HS-5 (cell line): ENCODE results near the gene IL18RAP.

Experiments
- DNase-seq: peaks from one replicate; pipeline ENCODE4 v3.0.0-alpha.2; 2012; ENCODE audit warnings: low read depth

IL18RAP gene

GRCh38 chr2:102422910-102423309 lies at the start of gene IL18RAP:
IL18RAP (plus strand) TSS chr2:102423160; CDS start chr2:102423278, 118 bp downstream.
- DNase-seq = no peak

- DNase-seq = no peak
Observed at GRCh38 chr2:102376052-102376591, 46.8 kb upstream of the IL18RAP start.

- DNase-seq = no peak
Observed at GRCh38 chr2:102383722-102384121, 39.2 kb upstream of the IL18RAP start.

GRCh38 chr2:102385522-102385921 lies 37.4 kb upstream of the IL18RAP start:
- DNase-seq = no peak

- no peak for DNase-seq
Observed at GRCh38 chr2:102386004-102386403, 37.0 kb upstream of the IL18RAP start.

- DNase-seq = no peak
Observed at GRCh38 chr2:102386867-102387541, 36.0 kb upstream of the IL18RAP start.

GRCh38 chr2:102387763-102388546 lies 35.0 kb upstream of the IL18RAP start:
- DNase-seq = no peak

- DNase-seq = no peak
Observed at GRCh38 chr2:102391565-102391964, 31.4 kb upstream of the IL18RAP start.

GRCh38 chr2:102392096-102392495 lies 30.9 kb upstream of the IL18RAP start:
- DNase-seq = no peak

- DNase-seq = no peak
Observed at GRCh38 chr2:102392942-102393341, 30.0 kb upstream of the IL18RAP start.

- DNase-seq = no peak
Observed at GRCh38 chr2:102396012-102396411, 26.9 kb upstream of the IL18RAP start.

- no peak for DNase-seq
Observed at GRCh38 chr2:102397209-102397608, 25.8 kb upstream of the IL18RAP start.

GRCh38 chr2:102399499-102400141 lies 23.3 kb upstream of the IL18RAP start:
- no peak for DNase-seq

GRCh38 chr2:102401456-102401855 lies 21.5 kb upstream of the IL18RAP start:
- DNase-seq = no peak

- no peak for DNase-seq
Observed at GRCh38 chr2:102401865-102402264, 21.1 kb upstream of the IL18RAP start.

GRCh38 chr2:102410952-102411351 lies 12.0 kb upstream of the IL18RAP start:
- DNase-seq = no peak

- no peak for DNase-seq
Observed at GRCh38 chr2:102412199-102412598, 10.8 kb upstream of the IL18RAP start.

- no peak for DNase-seq
Observed at GRCh38 chr2:102417946-102418345, 5.0 kb upstream of the IL18RAP start.

GRCh38 chr2:102418421-102418961 lies 4.5 kb upstream of the IL18RAP start:
- DNase-seq = peak; percentile 14

GRCh38 chr2:102420290-102420689 lies 2.7 kb upstream of the IL18RAP start:
- no peak for DNase-seq

- DNase-seq = no peak
Observed at GRCh38 chr2:102421890-102422759, 835 bp upstream of the IL18RAP start.
